ENCODE measurements around the gene CACNA2D3. TPM values are rescaled to one million over a fixed set of nuclear protein-coding genes. Genes with fewer than 3 reads are reported as not detected.

Gene CACNA2D3
- total and polyA plus RNA-seq, 4 donors = 0.06 to 0.37 (median 0.08) TPM; not detected in 1

DNA sequence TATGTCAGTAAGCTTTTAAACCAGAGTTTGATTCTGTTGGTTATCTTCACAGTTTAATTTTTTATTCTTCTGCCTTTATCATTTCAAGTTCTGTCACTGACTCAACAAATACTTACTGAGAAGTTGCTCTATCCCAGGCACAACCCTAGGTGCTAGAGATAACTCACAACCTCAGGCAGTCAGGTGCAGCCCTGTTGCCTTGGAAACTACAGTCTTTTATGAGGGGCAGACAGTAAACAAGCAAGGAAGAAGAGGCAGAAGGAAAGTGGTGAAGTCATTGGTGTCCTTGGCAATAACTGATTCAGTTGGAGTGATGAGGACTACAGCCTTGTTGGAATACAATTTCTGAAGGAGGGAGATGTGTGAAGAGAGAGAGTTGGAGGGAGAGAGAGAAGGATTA lies 947.6 kb downstream of the CACNA2D3 start:
- Histone ChIP-seq H3K27me3 (ENCODE audit: control insufficient read depth in 4 of 4, insufficient read depth in 4 of 4, low read length in 3 of 4) (peaks cover 0 to 6% (median 0%) of the 10 kb centered on the region in 4 donors), H3K27ac (ENCODE audit: low read depth in 1 of 2, low read length in 2 of 2) (no peak overlapping the region), H3K4me3 (ENCODE audit: low read depth in 1 of 3, low read length in 3 of 3) (no peak overlapping the region), H3K9ac (ENCODE audit: low read depth in 1 of 2, low read length in 2 of 2) (no peak overlapping the region), H3K4me1 (ENCODE audit: control insufficient read depth in 4 of 4, insufficient read depth in 4 of 4, low read length in 3 of 4) (no peaks in the 10 kb centered on the region), H3K9me3 (ENCODE audit: control insufficient read depth in 4 of 4, low read length in 3 of 4) (no peaks in the 10 kb centered on the region), H3K36me3 (ENCODE audit: control insufficient read depth in 4 of 4, insufficient read depth in 3 of 4, low read depth in 1 of 4, low read length in 3 of 4) (no peaks in the 10 kb centered on the region)
- TF ChIP-seq, protein P1, sequence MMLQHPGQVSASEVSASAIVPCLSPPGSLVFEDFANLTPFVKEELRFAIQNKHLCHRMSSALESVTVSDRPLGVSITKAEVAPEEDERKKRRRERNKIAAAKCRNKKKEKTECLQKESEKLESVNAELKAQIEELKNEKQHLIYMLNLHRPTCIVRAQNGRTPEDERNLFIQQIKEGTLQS (IDR thresholded peaks at IDR 0.05) = no peak
- TF ChIP-seq, protein P2, sequence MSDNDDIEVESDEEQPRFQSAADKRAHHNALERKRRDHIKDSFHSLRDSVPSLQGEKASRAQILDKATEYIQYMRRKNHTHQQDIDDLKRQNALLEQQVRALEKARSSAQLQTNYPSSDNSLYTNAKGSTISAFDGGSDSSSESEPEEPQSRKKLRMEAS (IDR thresholded peaks at IDR 0.05) = no peak
- TF ChIP-seq RAD21 (IDR thresholded peaks at IDR 0.05) = no peak
- no peak for TF ChIP-seq YY1 (IDR thresholded peaks at IDR 0.05)
- no peak for TF ChIP-seq FOXA1 (IDR thresholded peaks at IDR 0.05)
- TF ChIP-seq RXRA (IDR thresholded peaks at IDR 0.05) = no peak
- no peak for TF ChIP-seq FOXA2 (IDR thresholded peaks at IDR 0.05)
- TF ChIP-seq NR2F2 (IDR thresholded peaks at IDR 0.05) = no peak
- DNase-seq (ENCODE audit: low spot score) = no peak

DNA sequence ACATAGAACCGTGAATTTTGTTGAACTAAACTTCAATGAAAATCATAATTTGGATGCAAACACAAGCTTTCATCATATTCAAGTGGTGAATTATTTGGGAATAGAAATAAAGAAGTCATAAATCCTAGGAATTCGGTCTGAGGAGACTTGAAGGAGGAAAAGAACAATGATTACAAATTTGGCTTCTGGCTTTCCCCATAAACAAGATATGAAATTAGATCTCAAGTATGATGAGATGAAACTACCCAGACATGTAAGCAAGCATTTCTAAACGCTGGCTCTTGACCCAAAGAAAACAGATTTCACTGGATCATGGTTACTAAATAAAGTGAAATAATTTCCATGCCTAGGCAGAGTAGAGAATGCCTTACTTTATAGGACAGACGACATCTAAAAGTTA lies 952.4 kb downstream of the CACNA2D3 start:
- WGBS = 58% methylated on average over 4 of the region's 4 CpGs
- TF ChIP-seq, protein P1 (IDR thresholded peaks at IDR 0.05) = no peak
- TF ChIP-seq FOXA2 (IDR thresholded peaks at IDR 0.05) (no peak), FOXA1 (IDR thresholded peaks at IDR 0.05) (no peak), SP1 (IDR thresholded peaks at IDR 0.05) (no peak), HNF4G (IDR thresholded peaks at IDR 0.05) (no peak)
- TF ChIP-seq, protein P3, sequence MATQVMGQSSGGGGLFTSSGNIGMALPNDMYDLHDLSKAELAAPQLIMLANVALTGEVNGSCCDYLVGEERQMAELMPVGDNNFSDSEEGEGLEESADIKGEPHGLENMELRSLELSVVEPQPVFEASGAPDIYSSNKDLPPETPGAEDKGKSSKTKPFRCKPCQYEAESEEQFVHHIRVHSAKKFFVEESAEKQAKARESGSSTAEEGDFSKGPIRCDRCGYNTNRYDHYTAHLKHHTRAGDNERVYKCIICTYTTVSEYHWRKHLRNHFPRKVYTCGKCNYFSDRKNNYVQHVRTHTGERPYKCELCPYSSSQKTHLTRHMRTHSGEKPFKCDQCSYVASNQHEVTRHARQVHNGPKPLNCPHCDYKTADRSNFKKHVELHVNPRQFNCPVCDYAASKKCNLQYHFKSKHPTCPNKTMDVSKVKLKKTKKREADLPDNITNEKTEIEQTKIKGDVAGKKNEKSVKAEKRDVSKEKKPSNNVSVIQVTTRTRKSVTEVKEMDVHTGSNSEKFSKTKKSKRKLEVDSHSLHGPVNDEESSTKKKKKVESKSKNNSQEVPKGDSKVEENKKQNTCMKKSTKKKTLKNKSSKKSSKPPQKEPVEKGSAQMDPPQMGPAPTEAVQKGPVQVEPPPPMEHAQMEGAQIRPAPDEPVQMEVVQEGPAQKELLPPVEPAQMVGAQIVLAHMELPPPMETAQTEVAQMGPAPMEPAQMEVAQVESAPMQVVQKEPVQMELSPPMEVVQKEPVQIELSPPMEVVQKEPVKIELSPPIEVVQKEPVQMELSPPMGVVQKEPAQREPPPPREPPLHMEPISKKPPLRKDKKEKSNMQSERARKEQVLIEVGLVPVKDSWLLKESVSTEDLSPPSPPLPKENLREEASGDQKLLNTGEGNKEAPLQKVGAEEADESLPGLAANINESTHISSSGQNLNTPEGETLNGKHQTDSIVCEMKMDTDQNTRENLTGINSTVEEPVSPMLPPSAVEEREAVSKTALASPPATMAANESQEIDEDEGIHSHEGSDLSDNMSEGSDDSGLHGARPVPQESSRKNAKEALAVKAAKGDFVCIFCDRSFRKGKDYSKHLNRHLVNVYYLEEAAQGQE (IDR thresholded peaks at IDR 0.05) = no peak
- TF ChIP-seq, protein P2 (IDR thresholded peaks at IDR 0.05) = no peak
- TF ChIP-seq, protein P4, sequence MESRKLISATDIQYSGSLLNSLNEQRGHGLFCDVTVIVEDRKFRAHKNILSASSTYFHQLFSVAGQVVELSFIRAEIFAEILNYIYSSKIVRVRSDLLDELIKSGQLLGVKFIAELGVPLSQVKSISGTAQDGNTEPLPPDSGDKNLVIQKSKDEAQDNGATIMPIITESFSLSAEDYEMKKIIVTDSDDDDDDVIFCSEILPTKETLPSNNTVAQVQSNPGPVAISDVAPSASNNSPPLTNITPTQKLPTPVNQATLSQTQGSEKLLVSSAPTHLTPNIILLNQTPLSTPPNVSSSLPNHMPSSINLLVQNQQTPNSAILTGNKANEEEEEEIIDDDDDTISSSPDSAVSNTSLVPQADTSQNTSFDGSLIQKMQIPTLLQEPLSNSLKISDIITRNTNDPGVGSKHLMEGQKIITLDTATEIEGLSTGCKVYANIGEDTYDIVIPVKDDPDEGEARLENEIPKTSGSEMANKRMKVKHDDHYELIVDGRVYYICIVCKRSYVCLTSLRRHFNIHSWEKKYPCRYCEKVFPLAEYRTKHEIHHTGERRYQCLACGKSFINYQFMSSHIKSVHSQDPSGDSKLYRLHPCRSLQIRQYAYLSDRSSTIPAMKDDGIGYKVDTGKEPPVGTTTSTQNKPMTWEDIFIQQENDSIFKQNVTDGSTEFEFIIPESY (IDR thresholded peaks at IDR 0.05) = no peak

More for the DNA sequence above, 952.4 kb downstream of the CACNA2D3 start:
- no peaks in the 10 kb centered on the region for H3K36me3 ChIP-seq (ENCODE audit: control insufficient read depth in 4 of 4, insufficient read depth in 3 of 4, low read depth in 1 of 4, low read length in 3 of 4)
- no peak for DNase-seq (ENCODE audit: low spot score)
- no peak overlapping the region for H3K4me3 ChIP-seq (ENCODE audit: low read depth in 1 of 3, low read length in 3 of 3)
- H3K9me3 ChIP-seq (ENCODE audit: control insufficient read depth in 4 of 4, low read length in 3 of 4) = no peaks in the 10 kb centered on the region
- no peak overlapping the region for H3K9ac ChIP-seq (ENCODE audit: low read depth in 1 of 2, low read length in 2 of 2)
- no peak overlapping the region for H3K27ac ChIP-seq (ENCODE audit: low read depth in 1 of 2, low read length in 2 of 2)
- H3K4me1 ChIP-seq (ENCODE audit: control insufficient read depth in 4 of 4, insufficient read depth in 4 of 4, low read length in 3 of 4) = no peaks in the 10 kb centered on the region
- H3K27me3 ChIP-seq (ENCODE audit: control insufficient read depth in 4 of 4, insufficient read depth in 4 of 4, low read length in 3 of 4) = peaks cover 0 to 10% (median 0%) of the 10 kb centered on the region in 4 donors
